Spleen (tissue), 7 donors: ENCODE data around the gene CHST8.

ENCODE experiments used
- POLR2A ChIP-seq, 3 donors: fragments of 450-650 bp; IDR thresholded peaks; one replicate each; pipeline ENCODE4 v1.5.1; 2017; ENCODE audit warnings: antibody characterized with exemption in 3 of 3, mild to moderate bottlenecking in 1 of 3
- POLR2AphosphoS5 ChIP-seq, 3 donors: sonication (generic); formaldehyde crosslinking; IDR thresholded peaks; one replicate each; pipeline ENCODE4 v1.5.1; 2017; ENCODE audit warnings: antibody characterized with exemption in 3 of 3
- TF ChIP-seq, protein P1 (sequence below), 11 experiments: fragments of 200-600 bp in 7 of 11; fragments of 450-650 bp in 4 of 11; sonication (generic) in 4 of 11; IDR thresholded peaks in 8 of 11; conservative IDR thresholded peaks in 3 of 11; 1 replicate in 7 of 11; 2 replicates in 4 of 11; pipeline versions ENCODE4 v1.4.0 to v1.8.0; 2016 to 2021; ENCODE audit warnings: antibody characterized with exemption in 11 of 11, inconsistent platforms in 4 of 11, mild to moderate bottlenecking in 1 of 11
- donor health status: DM: no; HTN: no; CAD: no; lungs with moderate emphysema.
- donor health status: DM: no; HTN: no; CAD: no.
- donor health status: DM: no; HTN: no; CAD: no.

DNA sequence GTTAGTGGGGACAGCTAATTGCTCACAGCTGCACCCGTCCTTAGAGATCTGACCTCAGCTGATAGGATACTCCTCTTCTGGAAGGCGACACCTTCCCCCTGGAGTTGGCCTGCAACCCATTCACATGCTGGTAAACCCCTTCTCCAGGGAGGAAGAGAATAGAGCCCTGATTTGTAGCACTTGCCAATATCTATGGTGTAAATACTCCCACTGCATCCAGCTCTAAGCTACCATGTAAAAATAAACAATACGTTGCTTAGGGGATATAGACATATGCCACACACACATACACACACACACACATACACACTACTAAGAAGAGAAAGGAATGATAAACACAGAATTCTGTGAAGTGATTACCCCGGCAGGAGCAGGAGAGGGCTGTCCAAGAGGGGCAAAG is 125.5 kb downstream of the CHST8 start:
- TF ChIP-seq POLR2AphosphoS5 (IDR thresholded peaks at IDR 0.05) (no peak), POLR2A (IDR thresholded peaks at IDR 0.05) (no peak)
- TF ChIP-seq, protein P1, sequence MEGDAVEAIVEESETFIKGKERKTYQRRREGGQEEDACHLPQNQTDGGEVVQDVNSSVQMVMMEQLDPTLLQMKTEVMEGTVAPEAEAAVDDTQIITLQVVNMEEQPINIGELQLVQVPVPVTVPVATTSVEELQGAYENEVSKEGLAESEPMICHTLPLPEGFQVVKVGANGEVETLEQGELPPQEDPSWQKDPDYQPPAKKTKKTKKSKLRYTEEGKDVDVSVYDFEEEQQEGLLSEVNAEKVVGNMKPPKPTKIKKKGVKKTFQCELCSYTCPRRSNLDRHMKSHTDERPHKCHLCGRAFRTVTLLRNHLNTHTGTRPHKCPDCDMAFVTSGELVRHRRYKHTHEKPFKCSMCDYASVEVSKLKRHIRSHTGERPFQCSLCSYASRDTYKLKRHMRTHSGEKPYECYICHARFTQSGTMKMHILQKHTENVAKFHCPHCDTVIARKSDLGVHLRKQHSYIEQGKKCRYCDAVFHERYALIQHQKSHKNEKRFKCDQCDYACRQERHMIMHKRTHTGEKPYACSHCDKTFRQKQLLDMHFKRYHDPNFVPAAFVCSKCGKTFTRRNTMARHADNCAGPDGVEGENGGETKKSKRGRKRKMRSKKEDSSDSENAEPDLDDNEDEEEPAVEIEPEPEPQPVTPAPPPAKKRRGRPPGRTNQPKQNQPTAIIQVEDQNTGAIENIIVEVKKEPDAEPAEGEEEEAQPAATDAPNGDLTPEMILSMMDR (IDR thresholded peaks at IDR 0.05 in 8 of 11, conservative IDR thresholded peaks at IDR 0.05 in 3 of 11), result no peak
